Suppressor macrophage (primary cell): ENCODE data around the gene C12orf57.
"Not testable (repeated sequence)": the region's sequence is repeated elsewhere in the genome, so short reads cannot be mapped to it uniquely, and the experiment has no call there.

ENCODE experiments used
- DNase-seq, 4 experiments: peaks; one replicate each; pipeline ENCODE4 v3.0.0-alpha.2; 2020 to 2022
- total RNA-seq, 17 experiments: gene quantifications; one replicate each; lab custom pipeline; 2026; ENCODE audit warnings: mixed read lengths in 6 of 17, inconsistent platforms in 3 of 17; lab: John Stamatoyannopoulos, UW

C12orf57 gene, protein sequence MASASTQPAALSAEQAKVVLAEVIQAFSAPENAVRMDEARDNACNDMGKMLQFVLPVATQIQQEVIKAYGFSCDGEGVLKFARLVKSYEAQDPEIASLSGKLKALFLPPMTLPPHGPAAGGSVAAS
- 2.9 to 10.8 (median 6.3) reads per million in 17 experiments for total RNA-seq

DNA sequence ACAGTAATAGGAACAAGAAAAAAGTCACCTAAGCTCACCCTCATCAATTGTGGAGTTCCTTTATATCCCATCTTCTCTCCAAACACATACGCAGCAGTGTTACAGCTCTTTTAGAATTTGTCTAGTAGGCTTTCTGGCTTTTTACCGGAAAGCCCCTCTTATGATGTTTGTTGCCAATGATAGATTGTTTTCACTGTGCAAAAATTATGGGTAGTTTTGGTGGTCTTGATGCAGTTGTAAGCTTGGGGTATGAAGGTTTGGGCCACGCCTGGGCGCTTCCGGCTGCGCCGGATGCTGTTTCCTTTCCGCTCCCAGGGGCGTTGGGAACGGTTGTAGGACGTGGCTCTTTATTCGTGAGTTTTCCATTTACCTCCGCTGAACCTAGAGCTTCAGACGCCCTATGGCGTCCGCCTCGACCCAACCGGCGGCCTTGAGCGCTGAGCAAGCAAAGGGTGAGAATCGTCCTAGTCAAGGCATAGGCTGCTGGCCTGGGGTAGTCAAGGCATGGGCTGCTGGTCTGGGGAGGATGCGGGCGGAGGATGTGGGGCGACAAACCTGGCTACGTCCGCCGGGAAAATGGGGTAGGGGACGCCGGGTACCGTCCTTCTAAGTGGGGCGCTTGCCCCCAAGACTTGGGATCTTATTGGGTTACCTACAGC is at the start of gene C12orf57, which contains the start of gene RNU7-1:
C12orf57 (plus strand) TSS at position 301 of the 659 bp plus-strand sequence; CDS start at position 401, 100 bp downstream.
RNU7-1 (plus strand) TSS at position 95 of the 659 bp plus-strand sequence.
- DNase-seq: peak; percentile 88 to 94 (median 88)

DNA sequence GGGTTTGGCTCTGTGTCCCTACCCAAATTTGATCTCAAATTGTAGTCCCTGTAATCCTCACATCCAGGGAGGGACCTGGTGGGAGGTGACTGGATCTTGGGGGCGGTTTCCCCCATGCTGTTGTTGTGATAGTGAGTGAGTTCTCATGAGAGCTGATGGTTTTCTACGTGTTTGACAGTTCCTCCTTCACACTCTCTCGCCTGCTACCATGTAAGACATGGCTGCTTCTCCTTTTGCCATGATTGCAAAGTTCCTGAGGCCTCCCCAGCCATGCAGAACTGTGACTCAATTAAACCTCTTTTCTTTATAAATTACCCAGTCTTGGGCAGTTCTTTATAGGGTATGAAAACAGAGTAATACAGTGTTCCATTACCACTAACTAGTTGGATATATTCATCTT is 49.5 kb upstream of the C12orf57 start:
- DNase-seq: peak; percentile 34 to 70 (median 60)

DNA sequence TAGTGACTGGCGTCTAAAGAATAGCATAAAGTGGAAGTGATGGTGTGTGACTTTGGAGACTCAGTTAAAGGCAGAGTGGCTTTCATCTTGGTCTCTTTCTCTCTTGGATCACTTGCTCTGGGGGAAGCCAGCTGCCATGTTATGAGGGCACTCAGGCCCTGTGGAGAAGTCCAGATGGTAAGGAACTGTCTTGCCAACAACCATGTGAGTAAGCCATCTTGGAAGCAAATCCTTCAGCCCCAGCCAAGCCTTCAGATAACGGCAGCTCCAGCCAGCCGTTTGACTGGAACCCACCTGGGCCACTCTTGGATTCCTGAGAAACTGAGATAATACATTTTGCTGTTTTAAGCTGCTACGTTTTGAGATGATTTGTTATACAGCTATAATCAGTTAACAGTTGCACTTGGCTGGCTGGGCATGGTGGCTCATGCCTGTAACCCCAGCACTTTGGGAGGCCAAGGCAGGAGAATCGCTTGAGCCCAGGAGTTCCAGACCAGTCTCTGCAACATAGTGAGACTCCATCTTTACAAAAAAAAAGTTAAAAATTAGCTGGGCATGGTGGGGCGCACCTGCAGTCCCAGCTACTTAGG is 46.9 kb upstream of the C12orf57 start:
- DNase-seq: no peak

DNA sequence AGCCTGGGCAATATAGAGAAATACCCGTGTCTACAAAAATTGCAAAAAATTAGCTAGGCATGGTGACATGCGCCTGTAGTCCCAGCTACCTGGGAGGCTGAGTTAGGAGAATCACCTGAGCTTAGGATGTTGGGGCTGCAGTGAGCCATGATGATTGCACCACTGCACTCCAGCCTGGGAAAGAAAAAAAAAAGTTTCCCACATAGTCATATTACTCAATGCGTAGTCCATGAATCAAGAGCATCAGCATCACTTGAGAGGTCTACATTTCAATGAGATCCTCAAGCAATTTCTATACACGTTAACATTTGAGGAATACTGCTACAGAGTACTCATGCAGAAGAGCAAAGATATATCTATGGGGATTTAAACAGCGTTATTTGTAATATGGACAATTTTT is 44.4 kb upstream of the C12orf57 start:
- peak in 1 of 4 experiments; percentile 36 for DNase-seq

DNA sequence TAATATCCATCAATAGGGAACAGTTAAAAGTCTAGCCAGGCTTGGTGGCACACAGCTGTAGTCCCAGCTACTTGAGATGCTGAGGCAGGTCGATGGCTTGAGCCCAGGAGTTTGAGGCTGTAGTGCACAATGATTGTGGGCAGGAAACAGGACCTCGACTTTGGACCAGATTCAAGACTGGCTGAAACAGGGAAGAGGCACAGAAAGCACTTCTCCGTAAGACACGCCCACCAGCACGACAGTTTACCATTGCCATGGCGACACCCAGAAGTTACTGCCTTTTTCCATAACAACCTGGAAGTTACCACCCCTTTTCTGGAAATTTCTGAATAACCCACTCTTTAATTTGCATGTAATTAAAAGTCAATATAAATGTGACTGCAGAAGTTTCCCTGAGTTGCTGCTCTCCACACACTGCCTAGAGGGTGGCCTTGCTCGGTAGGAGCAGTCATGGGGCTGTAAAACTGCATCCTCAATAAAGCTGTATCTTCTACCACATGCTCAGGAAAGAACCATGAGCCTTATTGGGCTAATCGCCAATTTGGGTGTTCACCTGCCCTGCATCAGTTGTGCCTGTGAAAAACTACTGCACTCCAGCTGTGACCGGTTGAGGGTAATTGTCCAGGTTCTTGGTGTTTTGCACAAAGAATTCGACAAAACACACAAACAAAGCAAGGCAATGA is 43.8 kb upstream of the C12orf57 start:
- DNase-seq: peak; percentile 81 to 88 (median 88)

DNA sequence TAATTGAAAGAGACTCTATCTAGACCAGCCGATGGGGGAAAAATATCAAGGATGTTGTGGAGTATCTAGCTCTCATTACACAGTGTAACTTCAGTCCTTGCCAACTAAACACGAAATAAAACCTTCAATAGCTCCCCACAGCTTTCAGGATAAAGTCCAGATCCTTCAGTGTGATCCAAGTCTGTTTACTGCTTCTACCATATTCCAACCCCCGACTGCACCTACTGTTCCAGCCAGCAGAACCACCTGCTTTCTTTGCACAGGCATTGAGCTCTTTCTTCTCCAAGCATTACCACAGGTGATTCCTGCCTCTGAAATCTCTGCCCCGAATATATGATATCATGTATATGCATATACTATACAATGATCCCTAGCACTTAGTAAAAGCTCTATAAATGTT is 41.4 kb upstream of the C12orf57 start:
- DNase-seq: no peak

DNA sequence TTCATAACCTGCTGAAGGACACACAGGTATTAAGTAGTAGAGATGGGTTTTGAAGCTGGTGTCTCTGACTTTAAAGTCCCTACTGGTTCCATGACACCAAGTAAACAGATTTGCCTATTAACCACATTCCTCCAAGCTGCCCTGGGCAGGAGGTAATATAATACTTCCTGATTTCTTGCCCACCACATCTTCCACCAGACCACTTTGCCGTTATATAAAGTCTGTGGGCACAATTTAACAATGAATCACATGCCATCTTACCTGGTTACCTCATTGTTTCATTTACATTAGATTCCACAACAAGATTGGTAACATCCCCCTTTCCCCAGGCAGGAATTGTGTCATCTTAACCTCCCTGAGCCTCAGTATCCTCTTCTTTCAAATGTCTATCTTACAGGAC is 40.1 kb upstream of the C12orf57 start:
- no peak for DNase-seq

DNA sequence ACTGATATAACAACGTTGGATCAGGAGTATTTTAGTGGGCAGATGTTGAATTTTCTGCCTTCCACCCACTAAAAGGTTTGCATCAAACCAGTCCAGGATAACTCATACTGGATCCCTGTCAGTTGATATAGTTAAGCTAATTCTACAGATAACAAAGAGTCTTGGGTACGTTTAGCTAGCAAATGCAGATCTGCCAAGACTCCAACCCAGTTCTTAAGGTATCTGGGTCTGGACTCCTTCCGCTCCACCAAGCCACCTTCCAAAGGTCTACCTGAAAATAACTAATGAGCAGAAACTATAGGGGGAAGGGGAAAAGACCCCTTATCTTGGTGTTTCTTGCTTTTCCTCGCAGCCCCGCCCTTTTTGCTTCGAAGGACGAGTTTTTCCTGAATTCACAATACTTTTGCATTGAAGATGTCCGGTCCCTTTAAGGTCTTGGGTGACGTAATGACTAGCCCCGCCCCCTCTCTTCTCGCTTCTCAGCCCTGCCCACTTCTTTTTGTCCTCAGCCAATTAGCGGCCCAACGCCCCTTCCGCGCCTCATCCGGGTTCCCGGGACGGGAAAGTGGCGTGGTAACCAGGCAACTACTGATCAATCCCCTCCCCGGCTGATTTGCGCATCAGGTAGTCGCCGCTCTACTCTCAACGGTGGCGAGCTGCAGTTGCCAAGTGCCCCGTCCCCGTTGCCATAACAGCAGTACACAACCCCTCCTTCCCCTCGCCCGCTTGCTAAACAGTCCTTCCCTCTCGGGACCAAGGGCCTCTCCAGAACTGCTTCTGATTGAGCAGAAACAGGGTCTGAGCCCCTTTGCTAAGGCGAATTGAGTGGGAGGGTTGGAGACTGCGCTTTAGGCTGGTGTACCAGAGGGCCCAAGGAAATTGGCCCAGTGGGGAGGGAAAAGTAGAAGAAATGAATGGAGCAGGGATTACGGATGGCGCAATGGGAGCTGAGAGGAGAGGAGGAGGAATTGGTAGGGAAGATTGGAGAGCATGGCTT is 39.2 kb upstream of the C12orf57 start, which contains the start of gene LRRC23:
LRRC23 (plus strand) TSS at position 543 of the 997 bp plus-strand sequence. CDS start 812 bp downstream, outside the sequence.
- DNase-seq: peak; percentile 95 to 98 (median 96)

DNA sequence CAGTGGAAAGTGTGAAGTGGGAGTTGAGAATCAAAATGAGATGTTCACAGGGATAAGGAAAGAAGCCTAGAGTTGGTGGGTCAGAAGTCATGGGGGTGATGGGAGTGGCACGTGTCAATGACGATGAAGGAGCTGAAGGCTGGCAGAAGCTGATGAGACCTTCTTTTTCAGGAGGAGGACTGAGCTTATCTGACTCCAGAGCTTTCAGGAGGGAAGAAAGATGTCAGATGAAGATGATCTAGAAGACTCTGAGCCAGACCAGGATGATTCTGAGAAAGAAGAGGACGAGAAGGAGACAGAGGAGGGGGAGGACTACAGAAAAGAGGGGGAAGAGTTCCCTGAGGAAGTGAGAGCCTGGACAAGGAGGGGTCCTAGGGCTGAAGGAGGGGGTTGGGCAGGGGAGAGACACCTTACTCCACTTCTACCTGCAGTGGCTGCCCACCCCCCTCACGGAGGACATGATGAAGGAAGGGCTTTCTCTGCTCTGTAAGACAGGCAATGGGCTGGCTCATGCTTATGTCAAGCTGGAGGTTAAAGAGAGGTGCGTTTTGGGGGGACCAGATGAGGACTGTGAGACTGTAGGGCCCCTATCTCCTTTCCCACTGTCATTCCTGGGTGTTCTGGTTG is 38.3 kb upstream of the C12orf57 start:
- no peak for DNase-seq

DNA sequence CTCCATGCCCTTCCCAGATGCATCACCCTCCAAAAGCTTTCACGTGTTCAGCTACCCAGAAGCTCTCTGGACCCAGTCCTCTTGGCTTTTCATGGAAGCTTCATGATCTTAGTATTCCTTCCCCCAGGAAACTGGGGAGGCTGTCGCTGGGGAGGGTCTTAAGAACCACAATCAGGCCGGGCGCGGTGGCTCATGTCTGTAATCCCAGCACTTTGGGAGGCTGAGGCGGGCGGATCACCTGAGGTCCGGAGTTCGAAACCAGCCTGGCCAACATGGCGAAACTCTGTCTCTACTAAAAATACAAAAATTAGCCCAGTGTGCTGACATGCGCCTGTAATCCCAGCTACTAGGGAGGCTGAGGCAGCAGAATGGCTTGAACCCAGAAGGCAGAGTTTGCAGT is 35.7 kb upstream of the C12orf57 start:
- not testable (repeated sequence) for DNase-seq

DNA sequence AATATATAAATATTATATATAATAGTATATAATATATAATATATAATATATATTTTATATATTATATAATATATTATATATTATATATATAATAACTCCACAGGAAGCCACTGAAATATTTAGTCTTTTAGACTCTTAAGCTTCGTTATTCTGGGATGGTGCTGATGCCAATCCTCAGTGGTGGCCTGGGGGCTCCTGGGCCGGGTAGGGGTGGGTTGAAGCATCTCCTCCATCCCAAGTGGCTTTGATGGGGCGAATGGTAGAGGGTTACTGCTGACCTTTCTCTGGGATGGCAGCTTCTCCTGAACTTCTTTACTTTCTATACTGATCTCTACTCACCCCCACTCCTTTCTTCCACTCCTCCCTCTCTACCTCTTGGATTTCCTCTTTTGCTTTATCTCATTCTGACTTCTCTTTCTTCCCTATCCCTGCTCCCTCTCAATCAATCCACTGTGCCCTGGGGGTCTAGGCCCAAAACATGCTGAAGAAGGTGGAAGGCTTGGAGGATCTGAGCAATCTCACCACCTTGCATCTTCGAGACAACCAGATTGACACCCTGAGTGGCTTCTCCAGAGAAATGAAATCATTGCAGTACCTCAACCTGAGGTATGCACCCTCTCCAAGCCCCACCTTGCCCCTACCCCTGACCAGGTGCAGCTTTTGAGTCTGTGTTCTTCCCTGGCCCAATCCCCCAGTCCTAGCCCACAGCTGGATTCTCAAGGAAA is 34.2 kb upstream of the C12orf57 start:
- DNase-seq: no peak

DNA sequence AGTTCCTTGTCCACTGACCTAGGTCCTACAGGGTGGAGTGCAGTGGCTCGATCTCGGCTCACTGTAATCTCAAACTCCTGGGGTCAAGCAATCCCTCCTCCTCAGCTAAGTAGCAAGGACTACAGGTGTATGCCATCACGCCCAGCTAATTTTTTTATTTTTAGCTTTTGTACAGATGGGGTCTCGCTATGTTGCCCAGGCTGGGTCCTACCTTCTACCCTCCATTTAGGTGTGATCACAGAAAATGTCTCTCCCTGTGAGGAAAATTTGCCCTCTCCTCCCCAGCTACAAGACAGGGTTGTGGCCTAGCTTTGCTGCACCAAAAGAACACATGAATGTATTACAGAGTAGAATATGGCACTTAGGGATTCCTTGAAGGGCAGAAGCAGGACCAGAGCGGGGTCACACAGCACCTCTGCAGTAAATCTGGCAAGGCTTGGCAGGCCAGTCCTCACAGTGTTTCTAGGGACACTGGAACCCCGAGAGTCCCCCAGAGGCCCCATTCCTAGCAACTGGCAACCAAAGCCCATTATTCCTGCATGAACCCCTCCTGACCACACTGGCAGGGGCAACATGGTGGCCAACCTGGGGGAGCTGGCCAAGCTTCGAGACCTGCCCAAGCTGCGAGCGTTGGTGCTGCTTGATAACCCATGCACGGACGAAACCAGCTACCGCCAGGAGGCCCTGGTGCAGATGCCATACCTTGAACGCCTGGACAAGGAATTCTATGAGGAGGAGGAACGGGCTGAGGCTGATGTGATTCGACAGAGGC is 31.5 kb upstream of the C12orf57 start:
- DNase-seq: no peak

DNA sequence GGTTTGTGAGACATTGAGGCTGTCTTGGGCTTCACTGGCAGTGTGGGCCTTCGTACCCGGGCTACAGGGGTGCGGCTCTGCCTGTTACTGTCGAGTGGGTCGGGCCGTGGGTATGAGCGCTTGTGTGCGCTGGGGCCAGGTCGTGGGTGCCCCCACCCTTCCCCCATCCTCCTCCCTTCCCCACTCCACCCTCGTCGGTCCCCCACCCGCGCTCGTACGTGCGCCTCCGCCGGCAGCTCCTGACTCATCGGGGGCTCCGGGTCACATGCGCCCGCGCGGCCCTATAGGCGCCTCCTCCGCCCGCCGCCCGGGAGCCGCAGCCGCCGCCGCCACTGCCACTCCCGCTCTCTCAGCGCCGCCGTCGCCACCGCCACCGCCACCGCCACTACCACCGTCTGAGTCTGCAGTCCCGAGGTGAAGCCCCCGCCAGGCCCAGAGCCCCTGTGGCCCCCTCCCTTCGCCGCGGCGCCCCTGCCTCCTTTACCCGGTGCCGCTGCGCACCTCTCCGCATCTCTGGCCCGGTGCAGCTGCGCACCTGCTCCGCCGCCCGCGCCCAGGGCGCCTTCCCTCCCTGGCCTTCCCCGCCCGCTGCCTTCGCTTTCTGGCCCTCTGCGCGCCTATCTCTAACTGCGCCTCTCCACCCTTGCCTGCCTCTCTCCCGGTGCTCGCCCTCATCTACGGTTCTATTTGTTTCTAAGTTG is 29.4 kb upstream of the C12orf57 start, which contains the start of gene ENO2:
ENO2 (plus strand) TSS at position 335 of the 701 bp plus-strand sequence. CDS start 1,253 bp downstream, outside the sequence.
- peak; percentile 38 to 81 (median 65) for DNase-seq

DNA sequence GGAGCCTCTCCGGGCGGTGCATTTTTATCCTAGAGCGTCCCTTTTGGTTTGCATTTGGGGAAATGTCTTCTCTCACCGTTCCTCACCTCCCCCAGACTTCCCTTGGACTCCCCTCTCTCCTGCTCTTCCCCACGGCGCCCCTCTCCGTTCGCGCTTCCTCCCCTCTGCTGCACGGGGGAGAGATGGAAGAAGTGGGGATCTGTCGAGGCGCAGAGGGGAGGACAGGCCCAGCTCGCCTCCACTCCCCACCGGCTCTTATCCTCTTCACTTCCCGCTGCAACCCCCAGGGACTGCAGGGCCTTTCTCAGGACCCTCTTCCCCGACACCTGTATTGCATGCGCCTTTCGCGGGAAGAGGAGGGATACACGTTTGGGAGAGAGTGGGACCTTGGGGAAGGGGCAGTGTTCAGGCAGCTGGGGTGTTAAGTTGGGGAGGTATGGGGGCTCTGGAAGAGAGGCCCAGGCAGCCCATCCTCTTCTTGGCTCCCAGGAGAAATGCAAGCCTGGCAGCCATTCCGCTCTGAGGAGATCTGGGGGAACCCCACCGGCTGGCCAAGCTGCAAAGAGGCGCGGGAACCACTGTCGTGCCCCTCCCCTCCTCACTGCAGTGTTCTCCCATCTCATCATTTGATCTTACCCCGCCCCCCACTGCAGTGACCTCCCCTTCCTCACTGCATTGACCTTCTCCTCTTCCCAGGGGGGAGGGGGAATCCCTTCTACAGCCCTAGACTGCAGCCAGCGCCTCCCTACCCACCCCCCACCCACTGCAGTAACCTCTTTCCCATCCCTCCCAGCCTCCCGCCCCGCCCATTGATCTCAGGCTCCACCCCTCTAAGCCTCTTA is 28.7 kb upstream of the C12orf57 start:
- DNase-seq: no peak

DNA sequence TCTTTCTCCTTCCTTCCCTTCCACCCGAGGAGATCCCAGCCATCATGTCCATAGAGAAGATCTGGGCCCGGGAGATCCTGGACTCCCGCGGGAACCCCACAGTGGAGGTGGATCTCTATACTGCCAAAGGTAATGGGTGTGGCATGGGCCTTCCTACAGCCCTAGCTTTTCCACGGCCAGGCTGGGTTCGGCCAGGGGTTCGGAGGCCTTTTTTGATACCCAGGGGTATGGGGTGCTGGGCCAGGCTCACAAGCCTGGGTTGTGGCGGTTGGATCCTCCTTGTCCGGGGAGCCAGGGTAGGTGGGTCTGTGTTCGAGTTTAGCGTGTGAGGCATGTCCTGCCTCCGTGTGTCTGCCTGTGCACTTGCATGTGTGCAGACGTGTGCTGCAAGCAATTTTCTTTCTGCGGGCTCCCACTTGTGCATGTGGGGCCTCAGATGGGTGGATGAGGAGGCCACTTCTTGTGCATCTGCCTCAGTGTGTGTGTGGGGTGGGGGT is 28.0 kb upstream of the C12orf57 start:
- no peak for DNase-seq

DNA sequence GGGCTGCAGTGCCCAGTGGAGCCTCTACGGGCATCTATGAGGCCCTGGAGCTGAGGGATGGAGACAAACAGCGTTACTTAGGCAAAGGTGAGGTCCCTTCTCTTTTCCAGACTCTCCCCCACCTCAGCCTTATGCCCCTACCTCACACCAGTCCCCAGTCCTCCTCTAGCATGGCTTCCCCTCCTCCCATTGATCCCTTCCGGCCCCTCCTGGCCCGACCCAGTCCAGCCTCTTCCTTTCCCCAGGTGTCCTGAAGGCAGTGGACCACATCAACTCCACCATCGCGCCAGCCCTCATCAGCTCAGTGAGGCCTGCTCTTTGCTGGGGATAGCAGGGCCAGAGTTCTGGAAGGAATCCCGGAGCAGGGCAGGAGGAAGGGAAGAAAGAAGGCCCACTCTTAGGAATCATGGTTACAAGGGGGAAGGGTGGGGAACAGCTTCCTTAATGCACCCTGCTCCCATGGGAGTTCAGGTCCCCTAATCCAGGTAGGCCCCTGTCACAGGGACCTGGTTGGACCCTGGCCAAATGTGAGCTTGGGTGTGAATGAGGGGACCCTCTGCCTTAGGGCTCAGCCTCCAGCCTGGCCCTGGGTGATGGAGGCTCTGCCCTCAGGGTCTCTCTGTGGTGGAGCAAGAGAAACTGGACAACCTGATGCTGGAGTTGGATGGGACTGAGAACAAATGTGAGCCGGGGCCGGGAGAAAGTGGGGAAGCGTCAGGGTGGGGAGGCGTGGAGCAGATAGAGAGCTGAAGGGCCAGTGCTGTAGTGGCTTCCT is 27.2 kb upstream of the C12orf57 start:
- DNase-seq: no peak
